GM12872 (cell line): ENCODE data around the gene EGFL7.

Experiments
- CTCF ChIP-seq: IDR thresholded peaks from 3 replicates; pipeline ENCODE4 v1.5.1; 2011; ENCODE audit warnings: low read depth, mild to moderate bottlenecking, low read length, moderate library complexity; ENCODE audit not compliant: insufficient read depth

EGFL7 gene

DNA sequence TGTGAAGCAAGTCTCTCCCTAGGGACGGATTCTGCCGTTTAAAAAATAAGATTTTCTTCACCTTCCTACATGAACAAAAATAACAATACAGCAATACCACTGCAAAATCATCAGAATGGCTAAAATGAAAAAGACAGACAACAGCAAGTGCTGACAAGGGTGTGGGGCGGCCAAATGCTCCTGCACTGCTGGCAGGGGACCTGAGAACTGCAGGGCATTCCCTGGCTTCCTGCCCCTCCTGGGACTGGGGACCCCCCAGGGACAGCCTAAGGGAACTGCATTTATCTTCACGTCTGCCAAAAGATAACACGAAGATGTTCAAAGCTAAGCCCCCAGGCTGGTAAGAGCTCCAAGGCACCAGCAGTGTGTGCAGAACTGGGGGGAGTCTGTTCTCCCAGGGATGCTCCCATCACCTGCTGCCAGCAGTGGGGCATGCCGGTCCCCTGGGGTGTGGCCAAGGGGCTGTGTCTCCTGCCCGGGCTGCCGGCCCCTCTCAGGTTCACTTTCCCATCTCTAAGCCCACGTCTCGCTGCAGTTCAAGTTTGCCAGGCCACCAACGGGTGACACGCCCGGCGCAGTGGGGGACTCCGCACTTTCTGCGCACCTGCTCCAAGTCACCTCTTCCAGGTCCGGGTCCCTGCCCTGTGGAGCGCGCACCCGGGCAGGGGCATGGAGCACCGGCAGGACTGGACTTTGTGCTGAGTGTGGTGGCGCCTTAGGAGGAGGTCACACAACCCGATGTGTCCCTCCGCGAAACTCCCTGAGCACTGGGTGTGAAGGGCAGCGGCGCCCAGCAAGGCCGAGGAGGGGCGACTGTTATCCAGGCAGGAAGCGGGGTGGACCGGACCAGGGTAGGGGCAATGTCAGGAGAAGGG, 4.5 kb upstream of the EGFL7 start:
- TF ChIP-seq CTCF, result no peak

DNA sequence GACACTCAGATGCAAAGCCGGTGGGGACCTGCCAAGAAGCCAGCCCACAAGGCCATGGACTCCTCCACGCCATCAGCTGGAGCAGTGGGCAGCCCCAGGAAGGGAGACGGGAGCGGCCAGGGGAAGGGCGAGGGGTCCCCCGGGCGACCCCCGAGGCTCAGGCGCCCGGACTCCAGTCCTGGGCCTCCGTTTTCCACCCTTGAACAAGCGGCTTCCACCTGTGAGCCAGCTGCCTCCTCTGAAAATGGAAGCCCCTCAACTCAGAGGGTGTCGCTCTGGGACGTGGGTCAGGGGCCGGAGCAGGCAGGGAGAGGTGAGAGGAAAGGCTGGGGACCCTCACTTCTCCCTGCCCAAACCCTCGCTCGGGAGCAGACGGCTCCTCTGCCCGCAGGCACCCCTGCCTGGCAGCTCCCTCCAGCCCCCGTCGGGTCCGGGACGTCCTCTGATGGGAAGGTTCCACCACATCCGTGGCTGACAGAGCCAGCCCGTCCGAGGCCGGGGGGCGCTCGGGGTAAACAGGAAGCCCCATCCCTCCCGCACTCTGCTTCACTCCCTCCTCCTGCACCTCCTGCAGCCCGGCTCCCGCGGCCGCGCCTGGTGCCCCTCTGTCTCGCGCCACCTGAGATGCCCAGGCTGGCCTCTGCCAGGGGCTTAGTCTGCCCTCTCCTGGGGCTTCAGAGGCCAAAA, 3.7 kb upstream of the EGFL7 start:
- no peak for TF ChIP-seq CTCF

DNA sequence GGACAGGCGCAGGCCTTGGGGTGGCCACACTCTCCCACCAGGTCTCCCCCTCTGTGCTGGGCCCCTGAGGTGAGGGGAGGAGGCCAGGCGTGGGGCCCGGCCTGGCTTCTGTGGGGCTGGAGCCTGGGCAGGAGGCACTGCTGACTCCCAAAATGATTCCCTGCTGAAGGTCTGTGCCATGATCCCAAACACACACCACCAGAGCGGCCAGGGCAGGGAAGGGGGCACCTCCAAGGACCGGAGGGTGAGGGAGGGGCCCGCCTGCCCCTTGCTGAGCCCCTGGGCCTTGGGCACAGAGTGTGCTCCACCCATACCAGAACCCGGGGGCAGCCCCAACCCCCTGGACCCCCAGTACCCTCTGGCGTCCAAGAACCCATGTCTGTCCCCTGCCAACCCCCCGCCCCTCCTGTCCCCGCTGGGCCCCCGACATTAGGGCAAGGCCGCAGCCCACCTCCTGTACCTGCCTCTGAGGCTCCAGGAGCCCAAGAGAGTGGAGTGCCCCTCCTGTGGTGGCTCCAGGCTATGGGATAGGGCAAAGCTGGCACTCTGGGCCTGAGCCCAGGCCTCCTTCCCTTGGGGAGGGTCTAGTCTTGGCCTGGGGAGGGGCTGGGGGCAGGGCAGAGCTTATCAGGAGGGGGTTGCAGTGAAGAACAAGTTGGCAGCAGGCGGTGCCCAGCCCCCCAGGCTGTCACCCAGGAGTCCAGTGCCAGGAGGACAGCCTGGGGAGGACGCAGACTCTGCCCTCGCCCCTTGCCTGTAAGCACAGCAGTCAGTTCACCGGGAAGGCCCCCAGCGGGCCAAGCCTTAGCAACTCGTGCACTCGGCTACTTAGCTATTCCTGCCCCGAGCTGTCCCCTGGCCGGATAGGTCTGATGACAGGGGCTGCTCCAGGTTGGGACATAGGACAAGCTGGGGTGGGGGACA, 2.6 kb upstream of the EGFL7 start:
- TF ChIP-seq CTCF, result no peak

DNA sequence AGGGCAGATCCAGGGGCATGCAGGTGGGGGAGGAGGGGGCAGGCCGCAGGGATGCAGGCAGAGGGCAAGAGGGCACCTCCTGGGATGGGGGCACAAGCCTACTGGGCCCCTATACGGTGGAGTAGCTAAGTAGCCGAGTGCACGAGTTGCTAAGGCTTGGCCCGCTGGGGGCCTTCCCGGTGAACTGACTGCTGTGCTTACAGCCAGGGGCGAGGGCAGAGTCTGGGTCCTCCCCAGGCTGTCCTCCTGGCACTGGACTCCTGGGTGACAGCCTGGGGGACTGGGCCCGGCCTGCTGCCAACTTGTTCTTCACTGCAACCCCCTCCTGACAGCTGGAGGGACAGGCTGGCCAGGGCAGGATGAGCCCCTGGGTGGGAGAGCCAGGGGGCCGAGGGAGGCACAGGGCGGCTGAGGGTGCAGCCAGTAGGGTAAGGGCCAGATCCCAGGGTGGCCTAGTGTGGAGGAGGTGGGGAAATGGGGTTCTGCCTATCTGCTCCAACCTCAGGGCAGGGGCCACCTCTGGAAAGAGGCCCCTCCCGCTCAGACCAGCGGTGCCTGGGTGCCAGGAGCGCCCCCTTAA, 1.7 kb upstream of the EGFL7 start:
- TF ChIP-seq CTCF, result no peak

GRCh38 chr9:136661641-136662325, 933 bp upstream of the EGFL7 start:
- TF ChIP-seq CTCF, result no peak

DNA sequence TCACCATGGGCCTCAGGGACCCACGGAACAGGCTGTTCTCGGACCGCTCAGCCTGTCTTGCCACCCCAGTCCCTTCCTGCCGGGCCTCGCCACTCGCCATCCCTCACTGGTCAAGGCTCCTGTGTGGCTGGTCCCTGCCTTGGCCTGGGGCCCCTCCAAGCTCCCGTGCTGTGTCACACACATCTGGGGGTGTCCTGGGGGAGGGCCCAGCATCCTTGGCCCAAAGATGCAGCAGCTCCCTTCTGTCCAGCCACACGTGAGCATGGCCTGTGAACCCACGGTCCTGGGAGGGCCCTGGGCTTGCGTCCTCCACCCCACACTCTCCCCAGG, 425 bp upstream of the EGFL7 start:
- TF ChIP-seq CTCF, result no peak
